KG1 (cell line): Measurements from ENCODE around the gene HSCB.
"Not testable (repeated sequence)": the region's sequence is repeated elsewhere in the genome, so short reads cannot be mapped to it uniquely, and the experiment has no call there.

Source experiments
- DNase-seq: peaks from one replicate; lab custom pipeline; 2025; lab: John Stamatoyannopoulos, UW

The HSCB gene

GRCh38 chr22:28791841-28792490, 50.1 kb downstream of the HSCB start:
- DNase-seq, result no peak

- DNase-seq, result no peak
Observed at GRCh38 chr22:28792491-28793383, 50.9 kb downstream of the HSCB start.

- no peak for DNase-seq
Observed at GRCh38 chr22:28793976-28794584, 52.2 kb downstream of the HSCB start.

GRCh38 chr22:28795071-28795693, 53.3 kb downstream of the HSCB start:
- no peak for DNase-seq

- no peak for DNase-seq
Observed at GRCh38 chr22:28795932-28796856, 54.4 kb downstream of the HSCB start.

- no peak for DNase-seq
Observed at GRCh38 chr22:28798810-28799605, 57.2 kb downstream of the HSCB start.

- no peak for DNase-seq
Observed at GRCh38 chr22:28799606-28800307, 57.9 kb downstream of the HSCB start.

- peak; percentile 89 for DNase-seq
Observed at GRCh38 chr22:28800308-28801041, 58.6 kb downstream of the HSCB start, which contains the start of gene XBP1. Gene XBP1, minus strand, starts transcription at chr22:28800569.

- DNase-seq, result peak; percentile 68
Observed at GRCh38 chr22:28801845-28802594, 60.2 kb downstream of the HSCB start.

- no peak for DNase-seq
Observed at GRCh38 chr22:28802595-28803123, 60.8 kb downstream of the HSCB start.

- not testable (repeated sequence) for DNase-seq
Observed at GRCh38 chr22:28805426-28805825, 63.6 kb downstream of the HSCB start.
